ENCODE measurements around the gene RGS7.
"Not testable (repeated sequence)": the region's sequence is repeated elsewhere in the genome, so short reads cannot be mapped to it uniquely, and the experiment has no call there.

Gene RGS7

GRCh38 chr1:240783728-240784137 lies 573.3 kb downstream of the RGS7 start:
- not testable (repeated sequence) for DNase-seq (ENCODE audit: low spot score)

GRCh38 chr1:240776237-240776636 lies 580.8 kb downstream of the RGS7 start:
- no peak for DNase-seq (ENCODE audit: low spot score)

GRCh38 chr1:240772131-240772530 lies 584.9 kb downstream of the RGS7 start:
- no peak for DNase-seq (ENCODE audit: low spot score)

- DNase-seq (ENCODE audit: low spot score): no peak
Measured at GRCh38 chr1:240771450-240771849, 585.6 kb downstream of the RGS7 start.

- no peak for DNase-seq (ENCODE audit: low spot score)
Measured at GRCh38 chr1:240768979-240769378, 588.0 kb downstream of the RGS7 start.

DNA sequence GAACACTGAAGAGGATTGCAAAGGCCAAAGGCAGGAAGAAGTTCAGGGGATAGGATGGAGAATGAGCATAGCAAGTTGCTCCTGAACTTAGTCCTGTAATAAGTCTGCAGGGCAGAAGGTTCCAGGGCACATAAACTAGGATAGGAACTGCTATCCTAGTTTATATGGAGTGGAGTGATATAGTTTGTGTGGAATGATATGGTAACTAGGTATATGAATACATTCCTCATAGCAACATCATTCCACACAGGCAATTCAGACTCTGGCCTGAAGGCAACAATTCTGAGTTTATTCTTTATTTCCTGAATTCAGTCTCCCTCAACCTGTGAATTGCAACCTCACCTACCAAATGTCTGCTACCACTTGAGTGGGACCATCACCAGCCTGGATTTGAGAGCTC lies 590.2 kb downstream of the RGS7 start:
- DNase-seq (ENCODE audit: low spot score): no peak

- DNase-seq (ENCODE audit: low spot score): no peak
Measured at GRCh38 chr1:240765732-240766363, 591.2 kb downstream of the RGS7 start.

DNA sequence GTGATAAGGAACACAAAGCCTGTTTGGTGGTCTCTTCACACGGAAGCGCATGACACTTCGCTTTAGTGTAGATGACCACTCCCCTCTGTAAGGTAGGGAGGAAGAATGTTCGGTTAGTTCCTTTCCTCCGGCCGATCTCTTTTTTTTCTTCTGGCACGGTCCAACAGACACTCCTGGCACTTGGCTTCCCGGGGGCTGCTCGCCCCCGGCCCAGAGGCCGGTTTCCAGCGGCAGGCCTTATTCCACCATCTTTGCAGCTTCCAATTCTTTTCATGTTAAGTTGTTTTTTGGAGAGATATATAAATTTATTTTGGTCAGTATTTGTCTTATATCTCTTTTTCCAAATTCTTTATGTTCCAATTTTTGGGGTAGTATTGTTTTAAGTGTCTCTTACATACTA lies 593.2 kb downstream of the RGS7 start:
- no peak for DNase-seq (ENCODE audit: low spot score)

DNA sequence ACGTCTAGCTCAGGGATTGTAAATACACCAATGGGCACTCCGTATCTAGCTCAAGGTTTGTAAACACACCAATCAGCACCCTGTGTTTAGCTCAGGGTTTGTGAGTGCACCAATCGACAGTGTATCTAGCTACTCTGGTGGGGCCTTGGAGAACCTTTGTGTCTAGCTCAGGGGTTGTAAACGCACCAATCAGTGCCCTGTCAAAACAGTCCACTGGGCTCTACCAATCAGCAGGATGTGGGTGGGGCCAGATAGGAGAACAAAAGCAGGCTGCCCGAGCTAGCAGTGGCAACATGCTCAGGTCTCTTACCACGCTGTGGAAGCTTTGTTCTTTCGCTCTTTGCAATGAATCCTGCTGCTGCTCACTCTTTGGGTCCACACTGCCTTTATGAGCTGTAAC lies 593.9 kb downstream of the RGS7 start:
- not testable (repeated sequence) for DNase-seq (ENCODE audit: low spot score)

GRCh38 chr1:240762471-240762987 lies 594.5 kb downstream of the RGS7 start:
- DNase-seq (ENCODE audit: low spot score): not testable (repeated sequence)

DNA sequence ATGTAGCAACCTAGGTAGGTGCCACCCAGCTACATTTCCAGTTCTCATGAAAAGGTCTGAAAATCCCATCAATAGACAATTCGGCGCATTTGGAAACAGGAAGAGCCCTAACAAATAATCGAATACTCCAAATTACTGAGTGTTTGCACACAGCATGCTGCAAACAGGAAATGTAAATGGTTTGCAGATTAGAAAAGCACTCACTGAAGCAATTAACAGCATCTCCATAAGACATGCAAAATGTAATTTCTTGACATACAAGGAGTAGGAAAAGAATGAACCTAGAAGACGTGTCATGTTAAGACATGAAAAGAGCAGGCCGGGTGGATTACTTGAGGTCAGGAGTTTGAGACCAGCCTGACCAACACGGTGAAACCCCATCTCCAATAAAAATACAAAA lies 598.2 kb downstream of the RGS7 start:
- not testable (repeated sequence) for DNase-seq (ENCODE audit: low spot score)

DNA sequence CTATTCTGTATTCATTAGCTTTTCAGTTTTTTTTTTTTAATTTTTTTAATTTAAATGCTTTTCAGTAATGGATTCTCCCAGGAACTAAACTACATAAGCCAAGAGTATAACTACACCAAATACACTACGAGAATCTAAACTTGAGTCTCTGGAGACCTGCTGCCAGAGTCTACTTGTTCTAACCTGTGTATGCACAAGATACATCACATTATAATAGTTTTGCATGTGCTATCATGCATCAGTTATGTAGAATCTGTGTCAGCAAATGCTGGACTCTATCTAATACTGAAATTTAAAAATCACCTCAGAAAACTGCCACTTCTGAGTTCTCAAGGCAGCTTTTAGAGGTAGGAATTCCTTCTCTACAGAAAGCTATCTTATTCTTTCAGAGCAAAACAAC lies 598.7 kb downstream of the RGS7 start:
- no peak for DNase-seq (ENCODE audit: low spot score)

DNA sequence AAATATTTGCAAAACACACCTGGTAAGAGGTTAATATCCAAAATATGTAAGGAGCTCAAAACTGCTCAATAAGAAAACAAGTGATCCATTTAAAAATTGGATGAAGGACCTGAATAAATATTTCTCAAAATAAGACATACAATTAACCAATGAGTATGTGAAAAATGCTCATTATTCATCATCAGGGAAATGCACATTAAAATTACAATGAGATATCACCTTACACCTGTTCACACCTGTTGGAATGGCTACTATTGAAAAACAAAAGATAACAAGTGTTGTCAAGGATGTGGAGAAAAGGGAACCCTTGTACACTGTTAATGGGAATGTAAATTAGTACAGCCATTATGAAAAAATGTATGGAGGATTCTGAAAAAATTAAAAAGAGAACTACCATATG lies 609.1 kb downstream of the RGS7 start:
- no peak for DNase-seq (ENCODE audit: low spot score)

DNA sequence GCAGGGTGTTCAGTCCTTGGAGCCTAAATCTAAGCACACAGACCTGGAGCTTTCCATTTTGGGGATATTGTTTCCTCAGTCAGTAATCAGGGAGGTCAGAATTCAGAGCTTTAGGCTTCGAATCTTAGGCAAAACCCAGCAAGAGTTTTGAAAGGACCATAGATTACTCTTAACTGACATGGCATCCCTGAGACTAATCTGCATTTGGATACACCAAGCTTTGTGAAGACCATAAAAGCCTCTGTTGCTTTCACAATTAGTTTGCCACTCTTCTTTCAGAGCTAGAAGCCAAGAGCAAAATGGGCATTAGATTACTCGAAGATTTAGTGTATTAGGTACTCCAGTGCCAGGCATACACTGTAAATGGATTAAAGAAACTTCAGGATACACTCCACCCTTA lies 613.3 kb downstream of the RGS7 start:
- DNase-seq (ENCODE audit: low spot score): no peak

DNA sequence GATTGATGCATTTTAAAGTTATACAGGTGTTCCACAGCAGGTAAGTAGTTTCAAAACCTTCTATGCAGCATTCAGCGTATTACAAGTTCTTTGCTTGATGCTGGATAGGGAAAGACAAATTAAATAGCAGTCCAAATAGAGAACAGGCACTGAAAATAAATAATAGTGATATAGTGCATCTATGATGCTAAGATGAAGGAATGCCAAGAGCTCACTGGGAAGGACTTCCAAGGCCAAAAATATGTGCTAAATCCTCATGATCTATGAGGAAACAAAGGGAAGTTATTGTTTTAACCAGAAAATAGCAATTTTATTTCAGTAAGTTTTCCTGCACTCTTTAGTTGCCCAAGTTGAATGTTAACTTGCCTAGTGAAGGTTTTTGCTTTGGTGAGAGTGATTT lies 617.3 kb downstream of the RGS7 start:
- no peak for DNase-seq (ENCODE audit: low spot score)

DNA sequence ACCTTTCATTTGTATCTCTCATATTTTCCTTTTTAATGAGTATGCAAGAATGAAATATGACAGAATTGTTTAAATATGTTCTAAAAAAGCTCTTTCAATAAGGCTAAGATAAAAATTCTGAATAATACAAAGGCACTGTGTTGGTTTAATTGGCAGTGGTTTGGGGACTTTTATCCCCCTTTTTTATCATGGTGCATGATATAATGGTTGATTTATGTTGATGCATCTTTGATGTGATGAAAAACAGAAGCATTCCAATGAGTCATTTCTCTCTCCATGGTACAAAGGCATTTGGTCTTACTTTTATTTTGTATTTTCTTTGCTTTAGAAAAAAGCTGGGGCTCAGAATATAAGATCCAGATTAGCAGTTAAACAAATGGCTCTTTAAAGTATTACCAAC lies 617.9 kb downstream of the RGS7 start:
- no peak for DNase-seq (ENCODE audit: low spot score)

DNA sequence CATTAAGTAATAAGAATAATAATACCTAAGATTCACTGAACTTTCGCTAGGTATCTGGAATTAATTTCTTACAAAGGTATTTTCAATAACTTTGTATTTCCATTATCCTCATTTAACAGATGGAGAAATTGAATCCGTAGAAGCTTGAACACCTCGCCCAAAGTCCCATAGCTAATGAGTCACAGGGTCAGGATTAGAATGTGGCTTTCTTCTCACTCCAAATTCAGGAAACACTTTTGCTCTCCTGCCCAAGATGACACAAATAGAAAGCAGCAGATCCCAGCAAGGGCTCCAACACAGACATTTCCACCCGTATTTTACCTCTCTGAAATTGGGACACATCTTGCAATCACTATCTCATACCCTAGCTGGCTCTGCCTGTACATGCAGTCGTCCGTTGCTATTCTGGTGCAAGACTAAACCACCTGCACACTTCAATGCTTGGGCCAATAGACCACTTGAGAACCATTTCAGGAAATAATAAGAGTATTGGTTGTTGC lies 619.2 kb downstream of the RGS7 start:
- no peak for DNase-seq (ENCODE audit: low spot score)

- no peak for DNase-seq (ENCODE audit: low spot score)
Measured at GRCh38 chr1:240737298-240737697, 619.7 kb downstream of the RGS7 start.

GRCh38 chr1:240734705-240735104 lies 622.3 kb downstream of the RGS7 start:
- not testable (repeated sequence) for DNase-seq (ENCODE audit: low spot score)

DNA sequence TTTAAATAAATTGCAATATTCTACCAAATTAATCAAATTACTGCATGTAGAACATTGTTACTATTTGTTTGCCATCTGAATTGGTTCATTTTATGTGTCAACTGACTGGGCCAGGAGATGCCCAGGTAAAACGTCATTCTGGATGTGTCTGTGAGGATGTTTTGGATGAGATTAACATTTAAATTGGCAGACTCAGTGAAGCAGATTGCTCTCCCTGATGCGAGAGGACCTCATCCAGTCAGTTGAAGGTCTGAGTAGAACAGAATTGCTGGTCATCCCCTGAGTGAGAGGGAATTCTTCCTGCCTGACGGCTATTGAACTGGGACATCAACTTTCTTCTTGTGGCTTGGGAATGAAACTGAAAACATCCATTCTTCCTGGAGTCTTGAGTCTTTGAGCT lies 623.0 kb downstream of the RGS7 start:
- no peak for DNase-seq (ENCODE audit: low spot score)

GRCh38 chr1:240732390-240732789 lies 624.6 kb downstream of the RGS7 start:
- peak; percentile 56 for DNase-seq (ENCODE audit: low spot score)

All from HuH-7.5 (cell line).